A549 treated with Hydrocortisone at 1 μM for 4 hours (cell line): Measurements from ENCODE around the gene DHDH. TPM values are rescaled to one million over a fixed set of nuclear protein-coding genes. Genes with fewer than 3 reads are reported as not detected.

Experiments
- total RNA-seq: library from RNA; stranded (reverse); fragments of 200-300 nt; extraction: Qiagen RNA extraction; gene quantifications from 5 replicates; pipeline ENCODE4 v1.2.3, GENCODE V29; 2022

DHDH gene
- total RNA-seq = 0.60 to 1.7 TPM (median 1.6 TPM) in 5 replicates

GRCh38 chr19:48933382-48933932 is at the start of gene DHDH:
Gene DHDH, plus strand, starts transcription at chr19:48933699. Its CDS starts 23 bp downstream, at chr19:48933722.

GRCh38 chr19:48899781-48900476 is 33.6 kb upstream of the DHDH start, which contains the start of gene NUCB1:
Gene NUCB1, plus strand, starts transcription at chr19:48900312. Its CDS starts 485 bp downstream, at chr19:48900797.

GRCh38 chr19:48954595-48955307 is 21.3 kb downstream of the DHDH start, which contains the start of gene BAX:
Gene BAX, plus strand, starts transcription at chr19:48954875. Its CDS starts 54 bp downstream, at chr19:48954929.

GRCh38 chr19:48965040-48965805 is 31.7 kb downstream of the DHDH start, which contains the start of gene FTL:
Gene FTL, plus strand, starts transcription at chr19:48965309. Its CDS starts 199 bp downstream, at chr19:48965508.

GRCh38 chr19:48993175-48994034 is 59.9 kb downstream of the DHDH start, which contains the start of the genes GYS1 and RUVBL2:
Gene GYS1, minus strand, starts transcription at chr19:48993309. Its CDS starts 197 bp downstream, at chr19:48993112.
Gene RUVBL2, plus strand, starts transcription at chr19:48993887. Its CDS starts 25 bp downstream, at chr19:48993912.

Other genes with a start within 250 kb of the DHDH start
- not detected in 5 replicates for gene FUT2, start 237.7 kb upstream of the DHDH start, total RNA-seq
- 0.23 to 0.53 TPM (median 0.43 TPM) in 5 replicates for gene MAMSTR, start 214.0 kb upstream of the DHDH start, total RNA-seq
- gene RASIP1, start 193.1 kb upstream of the DHDH start, total RNA-seq = 0.31 to 0.66 TPM (median 0.43 TPM) in 5 replicates
- gene IZUMO1, start 186.8 kb upstream of the DHDH start, total RNA-seq = not detected in 5 replicates
- gene FUT1, start 181.1 kb upstream of the DHDH start, total RNA-seq = 0.10 to 0.16 TPM (median 0.12 TPM) in 5 replicates
- gene FGF21, start 178.2 kb upstream of the DHDH start, total RNA-seq = not detected in 5 replicates
- gene BCAT2, start 122.7 kb upstream of the DHDH start, total RNA-seq = 50.3 to 63.4 TPM (median 60.0 TPM) in 5 replicates
- 12.0 to 17.2 TPM (median 13.8 TPM) in 5 replicates for gene HSD17B14, start 97.2 kb upstream of the DHDH start, total RNA-seq
- gene PLEKHA4, start 65.1 kb upstream of the DHDH start, total RNA-seq = 1.2 to 1.9 TPM (median 1.3 TPM) in 5 replicates
- gene PPP1R15A, start 61.3 kb upstream of the DHDH start, total RNA-seq = 74.1 to 126 TPM (median 95.1 TPM) in 5 replicates
- gene TULP2, start 35.0 kb upstream of the DHDH start, total RNA-seq = not detected in 5 replicates
- gene NUCB1, start 33.4 kb upstream of the DHDH start, total RNA-seq = 189 to 243 TPM (median 200 TPM) in 5 replicates
- 294 to 372 TPM (median 330 TPM) in 5 replicates for gene BAX, start 21.2 kb downstream of the DHDH start, total RNA-seq
- 16,127 to 23,622 TPM (median 17,895 TPM) in 5 replicates for gene FTL, start 31.6 kb downstream of the DHDH start, total RNA-seq
- 17.4 to 22.0 TPM (median 20.9 TPM) in 5 replicates for gene GYS1, start 59.6 kb downstream of the DHDH start, total RNA-seq
- gene RUVBL2, start 60.2 kb downstream of the DHDH start, total RNA-seq = 208 to 255 TPM (median 214 TPM) in 5 replicates
- gene LHB, start 83.4 kb downstream of the DHDH start, total RNA-seq = not detected in 5 replicates
- 0.18 TPM in 1 of 5 replicates, not detected in the others for gene CGB3, start 90.6 kb downstream of the DHDH start, total RNA-seq
- 0.20 to 0.61 TPM (median 0.21 TPM) in 3 of 5 replicates, not detected in the others for gene CGB2, start 98.2 kb downstream of the DHDH start, total RNA-seq
- gene CGB1, start 103.2 kb downstream of the DHDH start, total RNA-seq = not detected in 5 replicates
- gene CGB5, start 110.1 kb downstream of the DHDH start, total RNA-seq = 0.21 to 0.49 TPM (median 0.23 TPM) in 5 replicates
- gene CGB8, start 115.4 kb downstream of the DHDH start, total RNA-seq = 1.4 to 3.7 TPM (median 2.8 TPM) in 5 replicates
- 0.48 to 0.82 TPM (median 0.67 TPM) in 5 replicates for gene CGB7, start 124.0 kb downstream of the DHDH start, total RNA-seq
- 0.24 to 0.99 TPM (median 0.45 TPM) in 5 replicates for gene NTF4, start 131.1 kb downstream of the DHDH start, total RNA-seq
- gene KCNA7, start 139.0 kb downstream of the DHDH start, total RNA-seq = not detected in 5 replicates
- 306 to 331 TPM (median 309 TPM) in 5 replicates for gene SNRNP70, start 151.8 kb downstream of the DHDH start, total RNA-seq
- 4.7 to 7.9 TPM (median 6.9 TPM) in 5 replicates for gene LIN7B, start 180.7 kb downstream of the DHDH start, total RNA-seq
- gene C19orf73, start 185.4 kb downstream of the DHDH start, total RNA-seq = 1.1 to 1.9 TPM (median 1.7 TPM) in 5 replicates
- 4.7 to 8.1 TPM (median 7.0 TPM) in 5 replicates for gene PPFIA3, start 185.8 kb downstream of the DHDH start, total RNA-seq
- 0.03 TPM in 1 of 5 replicates, not detected in the others for gene HRC, start 221.7 kb downstream of the DHDH start, total RNA-seq
- gene TRPM4, start 224.1 kb downstream of the DHDH start, total RNA-seq = 8.2 to 10.2 TPM (median 9.6 TPM) in 5 replicates